ENCODE data around the gene DNAJB9.

DNAJB9 gene

DNA sequence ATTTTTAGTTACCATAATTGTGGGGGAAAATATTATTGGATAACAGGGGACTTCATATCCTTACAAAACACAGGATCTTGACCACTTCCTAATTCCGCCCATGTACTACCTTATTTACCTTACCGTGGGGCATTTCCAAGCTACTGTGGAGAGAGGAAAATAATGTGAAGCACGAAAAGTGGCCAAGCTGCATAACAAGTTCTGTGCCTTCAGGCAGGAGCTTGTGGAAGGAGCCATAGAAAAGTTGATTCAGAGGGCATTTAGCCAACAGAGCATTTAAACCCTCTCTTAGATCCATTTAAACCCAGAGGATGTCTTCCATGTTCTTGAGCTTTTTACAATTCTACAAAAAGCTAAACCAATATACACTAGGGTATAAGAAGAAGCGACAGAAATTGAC is 41.6 kb downstream of the DNAJB9 start:
- DNase-seq: no peak

DNA sequence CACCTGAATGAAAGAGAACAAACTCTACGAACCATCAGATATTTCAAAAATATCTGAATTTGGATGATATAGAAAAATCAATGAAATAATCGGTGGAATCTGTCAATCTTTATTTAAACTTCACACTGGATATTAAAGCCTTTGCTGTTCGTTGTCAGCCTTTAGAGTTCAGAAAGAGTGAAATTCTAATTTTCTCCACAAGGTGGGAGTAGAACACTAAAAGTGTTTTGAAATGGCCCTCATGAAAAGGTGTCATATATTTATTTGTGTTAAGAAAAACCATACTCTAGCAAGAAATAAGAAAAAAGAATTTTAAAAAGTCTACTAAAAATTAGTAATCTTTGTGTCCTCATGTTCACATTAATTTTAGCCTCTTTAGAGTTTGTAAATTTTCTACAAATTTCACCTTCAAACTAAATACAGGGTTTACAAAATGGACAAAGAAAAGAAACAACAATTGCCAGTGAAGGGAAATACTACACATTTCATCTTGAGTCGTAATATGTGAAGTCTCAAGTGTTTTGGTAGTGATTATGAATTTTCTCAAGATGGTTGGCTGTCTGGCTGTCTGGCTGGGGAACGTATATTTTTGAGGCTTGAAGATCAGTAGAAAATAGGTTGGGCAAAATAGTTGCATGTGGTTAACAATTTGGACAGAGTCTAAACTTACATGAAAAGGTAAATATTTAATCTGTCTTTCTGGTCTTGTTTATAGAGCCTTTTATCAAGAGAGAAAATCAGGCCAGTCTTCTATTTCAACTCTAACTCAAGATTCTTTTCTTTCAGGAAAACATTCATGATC is 43.7 kb downstream of the DNAJB9 start:
- no peak for DNase-seq

DNA sequence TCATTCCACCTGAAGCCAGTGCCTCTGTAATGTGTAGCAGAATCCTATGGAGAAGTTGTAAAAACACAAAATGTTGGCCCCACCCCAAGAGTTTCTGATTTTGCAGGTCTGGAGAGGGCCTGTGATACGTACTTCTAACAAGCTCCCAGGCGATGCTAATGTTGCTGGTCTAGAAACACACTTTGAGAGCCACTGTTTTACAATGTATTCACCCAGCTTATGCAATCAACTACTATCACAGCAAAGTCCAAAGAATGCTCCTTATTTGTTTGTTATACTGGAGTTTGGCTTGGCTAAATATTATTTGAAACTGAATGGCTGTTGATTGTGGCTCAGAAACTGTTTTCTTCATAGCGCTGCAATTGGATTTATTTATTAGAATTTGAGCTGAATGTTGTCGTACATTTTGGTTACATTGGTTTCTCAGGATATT is 44.3 kb downstream of the DNAJB9 start:
- no peak for DNase-seq

DNA sequence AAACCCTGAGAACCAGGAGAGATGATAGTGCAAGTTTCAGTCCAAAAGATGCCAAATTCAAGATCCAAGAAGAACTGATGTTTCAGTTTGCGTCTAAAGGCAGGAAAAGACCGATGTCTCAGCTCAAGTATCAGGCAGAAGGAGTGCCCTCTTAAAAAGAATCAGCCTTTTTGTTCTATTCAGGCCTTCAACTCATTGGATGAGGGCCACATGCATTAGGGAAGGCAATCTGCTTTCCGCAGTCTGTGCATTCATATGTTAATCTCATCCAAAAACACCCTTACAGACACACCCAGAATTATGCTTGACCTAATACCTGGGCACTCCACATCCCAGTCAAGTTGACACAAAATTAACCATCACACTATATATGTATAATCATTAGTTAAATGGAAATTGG is 45.2 kb downstream of the DNAJB9 start:
- DNase-seq: no peak

DNA sequence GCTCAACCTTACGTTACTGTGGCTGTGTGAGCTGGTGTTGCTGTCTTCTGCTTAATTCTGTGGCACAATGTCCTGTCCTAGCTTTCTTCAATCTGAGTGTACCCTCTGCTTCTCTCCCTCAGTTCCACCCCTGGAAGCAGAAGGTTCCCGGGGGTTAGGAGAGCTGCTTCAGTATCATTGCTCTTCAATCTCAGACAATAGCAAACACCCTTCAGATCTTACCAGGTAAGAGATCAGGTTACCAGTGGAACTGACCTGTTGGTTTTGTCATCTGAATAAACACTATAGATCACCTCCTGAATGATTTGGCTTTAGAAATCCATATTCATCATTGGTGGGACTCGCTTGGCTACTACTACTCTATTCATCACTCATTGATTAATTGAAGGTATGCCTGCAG is 48.4 kb downstream of the DNAJB9 start:
- no peak for DNase-seq

DNA sequence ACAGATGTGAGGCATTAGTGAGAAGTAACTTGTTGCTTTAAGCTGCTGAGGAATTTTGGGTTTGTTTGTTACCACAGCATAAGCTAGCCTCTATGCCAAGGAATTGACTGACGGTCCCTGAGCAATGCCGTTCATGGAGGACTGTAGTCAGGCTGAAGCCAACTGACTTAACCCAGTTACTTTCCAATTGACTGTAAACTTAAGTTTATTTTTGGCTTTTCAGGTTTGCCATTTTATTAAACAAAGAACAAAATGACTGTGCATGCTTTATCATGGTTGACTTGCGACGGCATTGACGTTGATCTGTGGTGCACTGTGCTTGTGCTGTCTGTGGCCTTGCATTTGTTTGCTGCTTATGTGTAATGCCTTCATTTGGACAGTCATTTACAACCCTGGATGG is 53.5 kb downstream of the DNAJB9 start:
- DNase-seq: no peak
